Measurements from ENCODE around the gene FRAS1.

DNA sequence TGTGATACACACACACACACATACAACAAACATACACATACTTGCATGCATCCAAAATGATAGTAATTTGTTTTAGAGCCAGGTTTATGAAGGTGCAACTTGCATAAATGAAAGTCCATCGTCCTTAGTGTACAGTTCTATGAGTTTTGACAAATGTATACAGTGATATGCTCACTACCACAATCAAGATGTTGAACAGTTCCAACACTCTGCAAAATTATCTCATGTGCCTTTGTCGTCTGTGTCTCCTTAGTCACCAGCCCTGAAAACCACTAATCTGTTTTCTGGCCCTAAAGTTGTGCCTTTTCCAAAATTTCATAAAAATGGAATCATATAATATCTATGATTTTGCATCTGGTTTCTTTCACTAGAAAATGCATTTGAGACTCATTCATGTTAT, 426.7 kb downstream of the FRAS1 start:
- TF ChIP-seq EP300 (IDR thresholded peaks at IDR 0.05) (no peak), CTCF (IDR thresholded peaks at IDR 0.05) (no peak)
